GM12878 (cell line): ENCODE measurements around the gene HYI. TPM values are rescaled to one million over a fixed set of nuclear protein-coding genes. Genes with fewer than 3 reads are reported as not detected.

ENCODE experiments used
- ATAC-seq: fragments of 200-7000 bp; cut with Tn5 transposase; 3 replicates; pipeline ENCODE4 v1.9.1; 2020; ENCODE audit warnings: mild to moderate bottlenecking, moderate library complexity
- BruUV-seq: library from RNA; stranded (reverse); fragments of 400-500 nt; replicated peaks from 2 replicates; lab custom pipeline; 2021; lab: Mats Ljungman, UMichigan
- CTCF ChIA-PET: fragments of 300-600 bp; sonication (Branson Sonifier 250); formaldehyde crosslinking; extraction: SDS; loops from one replicate; lab custom pipeline; 2021; ENCODE audit warnings: inconsistent platforms; lab: Yijun Ruan, JAX
- POLR2A ChIA-PET: fragments of 350-600 bp; formaldehyde crosslinking; extraction: SDS; loops from one replicate; lab custom pipeline; 2021; ENCODE audit warnings: inconsistent platforms; lab: Charles Lee
- RAD21 ChIA-PET: fragments of 300-600 bp; sonication (Branson Sonifier 250); formaldehyde crosslinking; loops from one replicate; lab custom pipeline; 2023; ENCODE audit warnings: antibody characterized with exemption; ENCODE audit not compliant: unreplicated experiment; lab: Charles Lee
- SMC1A ChIA-PET: fragments of 300-600 bp; sonication (Branson Sonifier 250); formaldehyde crosslinking; loops from one replicate; lab custom pipeline; 2023; ENCODE audit not compliant: unreplicated experiment, uncharacterized antibody; lab: Charles Lee
- DNase-seq: peaks from one replicate; pipeline ENCODE4 v3.0.0-alpha.2; 2011; ENCODE audit warnings: low read depth, low spot score
- FAIRE-seq: peaks from 3 replicates; lab custom pipeline; 2011; peaks lifted over from hg19 to GRCh38; lab: Jason Lieb, UNC
- H2AFZ ChIP-seq: 2 replicates; pipeline ENCODE4 v1.6.0; 2011; ENCODE audit warnings: low read depth, low read length, control low read depth; ENCODE audit not compliant: control insufficient read depth
- H3K27ac ChIP-seq: 2 replicates; pipeline ENCODE4 v1.5.1; 2011; ENCODE audit warnings: control low read depth; ENCODE audit not compliant: control insufficient read depth, insufficient read depth
- H3K27me3 ChIP-seq, 2 experiments: replicated peaks in 1 of 2; 2 replicates each; pipeline versions ENCODE4 v1.6.0 to v1.6.1; 2011; ENCODE audit warnings: low read length in 1 of 2; ENCODE audit not compliant: control insufficient read depth in 2 of 2, insufficient read depth in 2 of 2
- H3K36me3 ChIP-seq, 2 experiments: 2 replicates each; pipeline ENCODE4 v1.5.1; 2011; ENCODE audit warnings: low read length in 1 of 2; ENCODE audit not compliant: control insufficient read depth in 2 of 2, insufficient read depth in 2 of 2
- H3K4me1 ChIP-seq: 2 replicates; pipeline ENCODE4 v1.6.1; 2011; ENCODE audit warnings: mild to moderate bottlenecking, low read length, moderate library complexity, mixed read lengths; ENCODE audit not compliant: control insufficient read depth, insufficient read depth
- H3K4me2 ChIP-seq: 2 replicates; pipeline ENCODE4 v1.6.0; 2011; ENCODE audit warnings: control low read depth; ENCODE audit not compliant: control insufficient read depth, insufficient read depth
- H3K4me3 ChIP-seq: fragments of 200-600 bp; sonication (generic); 2 replicates; pipeline ENCODE4 v1.5.1; 2016
- H3K79me2 ChIP-seq: 2 replicates; pipeline ENCODE4 v1.6.0; 2011; ENCODE audit warnings: low read length; ENCODE audit not compliant: control insufficient read depth, insufficient read depth
- H3K9ac ChIP-seq: 2 replicates; pipeline ENCODE4 v1.8.0; 2011; ENCODE audit warnings: low read length, control low read depth, mixed read lengths; ENCODE audit not compliant: control insufficient read depth, insufficient read depth
- H3K9me3 ChIP-seq: replicated peaks from 3 replicates; pipeline ENCODE4 v1.5.1; 2011; ENCODE audit warnings: mild to moderate bottlenecking, low read length; ENCODE audit not compliant: control insufficient read depth, insufficient read depth
- H4K20me1 ChIP-seq: 2 replicates; pipeline ENCODE4 v1.6.0; 2011; ENCODE audit not compliant: control insufficient read depth, insufficient read depth
- EP300 ChIP-seq, 2 experiments: fragments of 150-350 bp in 1 of 2; IDR thresholded peaks; 2 replicates each; pipeline ENCODE4 v1.6.1; 2011 to 2012; ENCODE audit warnings: low read depth in 2 of 2, low read length in 2 of 2, borderline replicate concordance in 1 of 2, improper control_type of control experiment in 1 of 2, inconsistent platforms in 1 of 2; ENCODE audit not compliant: control insufficient read depth in 1 of 2
- JUNB ChIP-seq: IDR thresholded peaks from 2 replicates; pipeline ENCODE4 v1.6.1; 2016; ENCODE audit warnings: antibody characterized with exemption, mild to moderate bottlenecking
- TBL1XR1 ChIP-seq: IDR thresholded peaks from 2 replicates; pipeline ENCODE4 v1.6.1; 2012; ENCODE audit warnings: low read depth, low read length, improper control_type of control experiment
- ZNF592 ChIP-seq: fragments of 450-650 bp; IDR thresholded peaks from 2 replicates; pipeline ENCODE4 v1.6.1; 2017; ENCODE audit warnings: mild to moderate bottlenecking, moderate library complexity
- WGBS: methylation state at CpG from one replicate; pipeline ENCODE4 v1.1.6; 2016; ENCODE audit warnings: low lambda C conversion rate; ENCODE audit not compliant: insufficient replicate concordance, insufficient coverage; ENCODE audit errors: missing lambda C conversion rate; 5-methylcytosine and 5-hydroxymethylcytosine counted together
- in situ Hi-C: fragments of 300-500 bp; cut with MboI; formaldehyde crosslinking; loops from 9 replicates; pipeline ENCODE4 v1.14.3; 2018; ENCODE audit warnings: mixed read lengths
- intact Hi-C: fragments of 100-400 bp; cut with micrococcal nuclease; formaldehyde crosslinking; loops from one replicate; pipeline ENCODE4 v1.14.2; 2022; ENCODE audit not compliant: unreplicated experiment
- polyA plus RNA-seq, 11 experiments: library from polyadenylated mRNA; depleted of rRNA in 4 of 11; unstranded in 6 of 11; stranded (reverse) in 5 of 11; fragments of >200 nt; fragmentation: Nextera tagmentation in 4 of 11; fragmentation: Illumina TruSeq in 1 of 11; extraction: Ambion mirVana in 4 of 11; extraction: Trizol in 1 of 11; gene quantifications; 1 replicate in 1 of 11; 2 replicates in 10 of 11; pipeline versions ENCODE4 v1.2.1 to v1.2.3, GENCODE V29; 2011 to 2016; ENCODE audit warnings: inconsistent platforms in 2 of 11, missing spikeins in 2 of 11, low read depth in 1 of 11
- total RNA-seq, 4 experiments: library from RNA; depleted of rRNA in 3 of 4; stranded (reverse); fragments of >200 nt in 3 of 4; fragmentation: Illumina TruSeq in 1 of 4; extraction: Trizol in 1 of 4; gene quantifications; 2 replicates each; pipeline versions ENCODE4 v1.2.1 to v1.2.3, GENCODE V29; 2013 to 2021
- TF ChIP-seq, protein P1 (sequence below): fragments of 450-650 bp; conservative IDR thresholded peaks from 2 replicates; pipeline ENCODE4 v1.6.1; 2017; ENCODE audit warnings: mild to moderate bottlenecking, moderate library complexity

The HYI gene
- total and polyA plus RNA-seq, 10 of the 15 experiments (the other 5 are each of a cell fraction or from before 2014, with no cell fraction given) = 0.27 to 5.5 (median 2.0) TPM

DNA sequence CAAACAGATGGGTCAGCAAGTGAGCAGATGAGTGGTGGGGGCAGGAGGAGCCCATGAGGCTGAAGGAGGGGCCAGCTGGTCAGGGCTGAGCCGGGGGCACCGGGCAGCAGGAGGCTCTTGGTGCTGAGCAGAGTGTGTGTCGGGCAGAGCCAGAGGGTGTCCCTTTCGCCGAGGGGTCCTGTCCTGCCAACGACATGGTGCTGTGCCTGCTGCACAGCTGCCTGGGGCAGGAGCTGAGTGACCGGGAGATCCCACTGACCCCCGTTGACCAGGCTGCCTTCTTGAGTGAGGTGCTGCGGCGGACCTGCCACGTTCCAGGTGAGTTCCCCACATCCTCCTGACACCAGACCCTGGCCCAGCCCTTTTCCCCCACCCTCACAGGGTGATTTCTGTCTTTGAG is 27.5 kb downstream of the HYI start:
- H3K27me3 ChIP-seq = no peaks in the 10 kb centered on the region
- ChIA-PET RAD21 (interaction anchor here (0.7 kb wide), 1 partner anchor 58 kb away, joined by 3 read pairs; the partner anchor contains the start of gene ELOVL1), POLR2A (interaction anchor here (0.5 kb wide), 1 partner anchor 32 kb away, joined by 3 read pairs; no protein-coding TSS in a partner anchor), CTCF (no interaction called here), SMC1A (interaction anchor here (1.4 kb wide), 1 partner anchor 14 kb away, joined by 3 read pairs; no protein-coding TSS in a partner anchor)
- no peak overlapping the region for H3K27ac ChIP-seq
- no peak for FAIRE-seq
- no peaks in the 10 kb centered on the region for H4K20me1 ChIP-seq
- H3K79me2 ChIP-seq = no peaks in the 10 kb centered on the region
- H3K4me2 ChIP-seq = no peak overlapping the region
- 90% methylated on average over 11 of the region's 11 CpGs for WGBS
- H2AFZ ChIP-seq = no peak overlapping the region
- no peaks in the 10 kb centered on the region for H3K9me3 ChIP-seq
- no peaks in the 10 kb centered on the region for H3K4me1 ChIP-seq
- H3K9ac ChIP-seq = no peak overlapping the region
- peaks cover 36 to 38% of the 10 kb centered on the region in 2 experiments for H3K36me3 ChIP-seq
- DNase-seq = no peak
- ATAC-seq = no peak
- intact Hi-C loops (no loop called here), in situ Hi-C loops (no loop called here)
- BruUV-seq = no TSS peak
- TF ChIP-seq ZNF592 (no peak), EP300 (IDR thresholded peaks at IDR 0.05; ENCODE audit: borderline replicate concordance in 1 of 2, control insufficient read depth in 1 of 2, low read depth in 2 of 2, low read length in 2 of 2) (no peak), JUNB (no peak), TBL1XR1 (no peak)
- TF ChIP-seq, protein P1, sequence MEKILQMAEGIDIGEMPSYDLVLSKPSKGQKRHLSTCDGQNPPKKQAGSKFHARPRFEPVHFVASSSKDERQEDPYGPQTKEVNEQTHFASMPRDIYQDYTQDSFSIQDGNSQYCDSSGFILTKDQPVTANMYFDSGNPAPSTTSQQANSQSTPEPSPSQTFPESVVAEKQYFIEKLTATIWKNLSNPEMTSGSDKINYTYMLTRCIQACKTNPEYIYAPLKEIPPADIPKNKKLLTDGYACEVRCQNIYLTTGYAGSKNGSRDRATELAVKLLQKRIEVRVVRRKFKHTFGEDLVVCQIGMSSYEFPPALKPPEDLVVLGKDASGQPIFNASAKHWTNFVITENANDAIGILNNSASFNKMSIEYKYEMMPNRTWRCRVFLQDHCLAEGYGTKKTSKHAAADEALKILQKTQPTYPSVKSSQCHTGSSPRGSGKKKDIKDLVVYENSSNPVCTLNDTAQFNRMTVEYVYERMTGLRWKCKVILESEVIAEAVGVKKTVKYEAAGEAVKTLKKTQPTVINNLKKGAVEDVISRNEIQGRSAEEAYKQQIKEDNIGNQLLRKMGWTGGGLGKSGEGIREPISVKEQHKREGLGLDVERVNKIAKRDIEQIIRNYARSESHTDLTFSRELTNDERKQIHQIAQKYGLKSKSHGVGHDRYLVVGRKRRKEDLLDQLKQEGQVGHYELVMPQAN = no peak
- H3K4me3 ChIP-seq = no peak overlapping the region
